Measurements from ENCODE around the gene EMCN.
"Not testable (repeated sequence)": the region's sequence is repeated elsewhere in the genome, so short reads cannot be mapped to it uniquely, and the experiment has no call there.

EMCN gene, protein sequence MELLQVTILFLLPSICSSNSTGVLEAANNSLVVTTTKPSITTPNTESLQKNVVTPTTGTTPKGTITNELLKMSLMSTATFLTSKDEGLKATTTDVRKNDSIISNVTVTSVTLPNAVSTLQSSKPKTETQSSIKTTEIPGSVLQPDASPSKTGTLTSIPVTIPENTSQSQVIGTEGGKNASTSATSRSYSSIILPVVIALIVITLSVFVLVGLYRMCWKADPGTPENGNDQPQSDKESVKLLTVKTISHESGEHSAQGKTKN

DNA sequence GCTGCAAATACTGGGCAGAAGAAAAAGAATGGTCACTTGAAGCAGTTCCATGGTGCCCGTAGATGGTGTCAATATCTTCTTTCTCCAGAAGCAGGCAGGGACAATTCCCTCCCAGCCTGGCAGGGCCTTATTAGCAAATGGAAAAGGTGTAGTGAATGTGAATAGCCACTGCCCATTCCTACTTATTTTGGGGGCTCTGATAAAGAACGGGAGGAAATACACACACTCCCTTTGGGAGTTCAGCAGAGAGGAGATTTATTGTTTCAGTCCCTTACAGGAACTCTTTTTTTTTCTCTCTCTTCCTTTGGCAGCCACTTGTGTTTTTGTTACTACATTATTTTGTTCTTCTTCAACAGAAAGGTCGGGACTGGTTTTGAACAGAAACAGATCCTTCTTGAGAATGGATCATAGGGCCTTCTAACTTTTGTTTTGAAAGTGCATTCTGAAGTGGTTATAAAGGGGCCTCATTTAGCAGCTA is at the start of gene EMCN:
Gene EMCN, minus strand, starts transcription at position 159 of the 478 bp plus-strand sequence. Its CDS starts 108 bp downstream, at position 51.
- FAIRE-seq = no peak

DNA sequence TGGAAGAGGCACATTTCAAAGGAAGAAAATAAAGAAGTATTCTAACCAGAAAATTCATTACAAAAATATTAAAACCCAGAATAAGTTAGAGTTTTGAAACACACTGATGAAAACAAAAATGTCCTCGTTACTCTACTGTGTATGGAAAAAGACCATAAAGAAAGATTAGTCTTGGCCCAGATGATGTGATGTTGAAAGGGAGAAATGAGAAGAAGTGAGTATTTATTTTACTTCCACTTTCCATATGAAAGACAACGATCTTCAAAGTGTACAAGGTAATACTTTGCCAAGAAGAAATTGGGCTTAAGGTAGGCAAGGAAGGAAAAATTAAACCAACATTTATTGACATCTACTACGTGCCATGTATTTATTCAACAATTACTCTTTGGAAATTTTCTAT is 48.6 kb upstream of the EMCN start:
- FAIRE-seq = no peak

DNA sequence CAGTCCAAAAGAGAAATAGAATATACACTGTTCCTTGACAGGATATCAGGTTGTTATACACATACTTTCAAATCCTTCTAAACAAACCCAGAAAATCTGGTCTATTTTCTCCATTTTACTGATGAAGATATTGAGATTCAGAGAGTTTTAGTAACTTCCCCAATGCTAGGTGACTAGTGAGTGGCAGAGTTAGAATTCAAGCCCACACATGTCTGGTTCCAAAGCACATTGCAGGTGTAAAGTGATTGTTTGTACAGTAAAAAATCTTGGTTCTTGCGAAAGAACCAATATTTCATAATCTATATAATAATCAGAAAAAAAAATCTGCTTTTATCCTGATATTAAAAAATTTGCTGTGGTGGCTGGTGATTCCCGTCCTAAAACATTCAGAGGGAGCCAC is 39.5 kb upstream of the EMCN start:
- FAIRE-seq = no peak

GRCh38 chr4:100555611-100556337 is 38.0 kb upstream of the EMCN start:
- no peak for FAIRE-seq

DNA sequence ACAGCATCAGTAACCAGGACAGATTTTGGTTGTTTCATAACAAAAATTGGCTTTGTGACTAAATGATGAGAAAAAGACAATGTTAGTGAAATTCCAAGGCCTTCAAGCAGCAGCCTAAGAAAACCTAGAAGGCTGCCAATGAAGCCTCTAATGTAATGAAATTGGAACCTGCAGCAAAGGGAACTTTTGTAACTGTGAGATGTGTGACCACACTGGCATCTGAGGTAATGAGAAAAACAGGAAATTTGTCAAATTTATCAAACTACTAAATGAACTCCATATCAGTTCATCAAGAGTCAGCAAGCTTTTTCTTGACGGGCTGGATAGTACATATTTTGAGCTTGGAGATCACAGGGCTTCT is 30.4 kb upstream of the EMCN start:
- FAIRE-seq = no peak

DNA sequence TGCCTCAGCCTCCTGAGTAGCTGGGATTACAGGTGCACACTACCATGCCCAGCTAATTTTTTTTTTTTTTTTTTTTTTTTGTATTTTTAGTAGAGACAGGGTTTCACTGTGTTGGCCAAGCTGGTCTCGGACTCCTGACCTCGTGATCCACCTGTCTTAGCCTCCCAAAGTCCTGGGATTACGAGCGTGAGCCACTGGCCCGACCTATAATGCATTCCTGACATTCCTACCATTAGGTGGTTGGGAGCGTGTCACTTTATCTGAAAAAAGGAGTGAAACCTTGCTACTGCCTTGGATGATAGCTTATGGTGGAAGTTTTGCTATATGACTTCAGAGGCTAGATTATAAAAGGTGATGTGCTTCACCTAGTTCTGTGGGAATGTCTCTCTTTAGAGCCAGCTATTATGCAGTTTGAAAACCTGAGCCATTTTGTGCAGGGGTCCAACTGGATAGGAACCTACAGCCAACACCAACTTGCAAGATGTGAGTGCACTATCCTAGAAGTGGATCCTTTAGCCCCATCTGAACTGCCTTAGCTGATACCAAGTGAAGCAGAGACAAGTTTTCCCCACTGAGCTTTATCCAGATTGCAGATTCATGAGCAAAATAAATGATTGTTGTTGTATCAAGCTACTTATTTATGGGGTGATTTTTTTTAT is 29.8 kb upstream of the EMCN start:
- no peak for FAIRE-seq

DNA sequence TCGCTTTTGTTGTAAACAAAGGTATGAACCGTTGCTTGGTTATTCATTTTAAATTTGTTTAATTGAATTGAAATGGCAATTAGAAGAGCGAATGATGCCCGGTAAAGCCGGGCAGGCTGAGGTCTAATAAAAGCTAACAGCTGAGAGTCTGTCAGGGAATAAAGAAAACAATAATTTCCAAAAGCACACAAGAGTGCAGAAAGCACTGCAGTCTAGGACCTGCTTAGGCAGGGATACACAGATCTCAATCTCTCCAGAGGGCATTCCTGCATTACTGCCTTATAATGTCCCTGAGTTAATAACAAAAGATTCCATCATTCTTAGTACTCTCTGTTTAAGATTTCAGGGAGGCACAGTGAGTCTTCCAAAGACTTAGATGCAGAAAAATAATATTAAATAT is 27.6 kb upstream of the EMCN start:
- FAIRE-seq = no peak

- FAIRE-seq = no peak
Measured at GRCh38 chr4:100540131-100540530, 22.3 kb upstream of the EMCN start.

DNA sequence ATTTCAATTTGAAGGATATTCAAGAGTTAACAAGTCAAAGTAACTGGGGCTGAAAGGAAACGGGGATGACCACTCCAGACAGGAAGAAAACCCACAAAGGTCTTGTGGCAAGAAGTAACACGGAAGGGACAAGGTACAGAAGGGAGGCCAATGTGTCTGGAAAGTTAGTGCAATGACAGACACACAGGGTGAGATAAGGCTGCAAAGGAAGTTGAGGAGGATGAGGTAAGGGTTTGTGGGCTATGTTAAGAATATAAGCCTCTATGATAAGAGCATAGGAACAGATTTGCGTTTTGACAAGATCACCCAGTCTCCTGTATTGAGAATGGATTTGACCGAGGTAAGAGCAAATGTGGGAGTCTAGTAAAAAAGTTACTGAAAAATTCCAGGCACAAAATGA is 21.9 kb upstream of the EMCN start:
- no peak for FAIRE-seq

GRCh38 chr4:100533741-100534140 is 15.9 kb upstream of the EMCN start:
- no peak for FAIRE-seq

- FAIRE-seq = not testable (repeated sequence)
Measured at GRCh38 chr4:100530161-100530560, 12.3 kb upstream of the EMCN start.

DNA sequence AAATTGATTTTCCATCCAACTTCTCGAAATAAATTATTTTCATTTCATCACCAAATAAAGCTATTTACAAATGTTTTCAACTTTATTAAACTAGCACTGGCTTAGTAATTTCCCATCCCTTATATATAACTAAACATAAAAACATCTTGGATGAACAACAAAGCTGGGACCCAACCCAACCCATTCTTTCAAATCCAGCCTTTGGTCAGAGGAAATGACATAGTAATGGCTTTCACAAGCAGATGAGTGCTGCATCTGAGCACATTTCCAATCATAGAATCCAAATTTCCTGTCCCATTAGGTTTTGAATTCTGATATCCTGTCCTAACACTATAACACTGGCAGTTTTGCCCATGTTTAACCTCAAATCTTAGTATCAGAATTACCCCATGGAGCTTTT is 7.9 kb upstream of the EMCN start:
- no peak for FAIRE-seq

DNA sequence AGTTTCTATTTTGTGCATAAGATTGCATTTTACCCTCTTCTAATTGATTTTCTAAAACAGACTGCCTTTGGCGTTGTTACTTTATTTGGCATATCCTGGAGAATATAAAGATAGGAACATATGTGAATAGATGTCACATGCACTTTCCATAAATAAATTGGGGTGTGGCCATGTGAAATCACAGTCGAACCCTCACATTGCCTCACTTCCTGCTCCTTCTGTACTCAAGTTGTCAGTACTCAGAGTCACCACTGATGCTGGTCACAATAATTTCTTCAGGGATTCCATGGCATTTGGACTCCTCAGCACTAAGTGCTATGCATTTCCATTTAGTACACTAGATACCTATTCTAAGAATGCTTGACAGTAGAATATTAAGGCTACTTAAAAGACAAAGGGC is 1.4 kb upstream of the EMCN start:
- FAIRE-seq = no peak

DNA sequence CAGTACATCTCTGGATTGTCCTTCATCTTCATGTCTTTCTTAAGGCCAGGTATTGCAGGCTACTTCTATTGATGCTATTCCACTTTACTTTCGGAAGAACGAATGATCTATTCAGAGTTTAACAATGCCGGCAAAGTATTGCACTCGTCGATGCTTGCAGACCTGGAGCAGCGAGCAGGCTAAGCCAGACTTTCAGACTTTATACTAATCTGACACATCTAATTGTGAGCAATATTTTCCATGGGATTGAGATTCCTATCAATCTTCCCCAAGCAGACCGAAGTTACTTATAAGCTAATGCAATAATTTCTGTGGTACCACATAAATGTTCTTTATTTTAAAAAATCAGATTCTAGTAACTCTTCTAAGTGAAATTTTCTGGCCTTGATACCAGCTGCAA is 1.6 kb downstream of the EMCN start:
- no peak for FAIRE-seq

DNA sequence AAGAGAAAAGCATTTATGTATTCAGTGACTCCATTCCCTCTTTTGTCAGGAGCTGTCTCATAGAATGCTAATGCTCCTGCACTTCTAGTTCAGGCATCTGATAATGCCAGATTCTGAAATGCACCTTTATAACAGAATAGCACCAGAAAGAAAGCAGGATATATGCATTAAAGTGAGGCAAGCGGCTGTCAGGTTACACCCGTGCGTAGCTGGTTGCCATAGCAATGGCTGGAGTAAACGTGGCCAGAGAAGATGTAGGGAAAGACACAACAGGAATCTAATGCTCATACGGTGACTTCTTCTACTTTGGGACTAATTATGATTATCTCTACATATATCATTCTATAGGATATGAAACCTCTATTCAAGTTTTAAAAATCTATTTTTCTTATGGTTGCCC is 5.9 kb downstream of the EMCN start:
- no peak for FAIRE-seq

DNA sequence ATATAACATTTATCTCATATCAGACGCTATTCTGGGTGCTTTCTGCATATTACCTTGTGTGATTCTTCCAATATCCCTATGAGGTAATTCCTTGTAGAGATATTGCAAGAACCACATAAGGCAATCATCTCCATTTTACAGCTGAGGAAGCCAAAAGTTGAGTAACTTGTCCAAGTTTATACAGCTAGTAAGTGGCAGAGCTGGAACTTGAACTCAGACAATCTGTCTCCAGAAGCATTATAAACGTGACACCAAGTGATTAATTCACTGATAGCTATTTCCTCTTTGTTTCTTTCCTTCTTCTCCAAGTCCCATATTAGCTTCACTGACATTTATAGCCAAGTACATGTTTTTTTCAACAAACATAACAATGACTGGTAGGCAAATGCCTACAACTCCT is 7.3 kb downstream of the EMCN start:
- FAIRE-seq = no peak

- no peak for FAIRE-seq
Measured at GRCh38 chr4:100509386-100509785, 8.4 kb downstream of the EMCN start.

GRCh38 chr4:100508691-100509090 is 9.1 kb downstream of the EMCN start:
- FAIRE-seq = no peak

- no peak for FAIRE-seq
Measured at GRCh38 chr4:100504086-100504874, 13.5 kb downstream of the EMCN start.

DNA sequence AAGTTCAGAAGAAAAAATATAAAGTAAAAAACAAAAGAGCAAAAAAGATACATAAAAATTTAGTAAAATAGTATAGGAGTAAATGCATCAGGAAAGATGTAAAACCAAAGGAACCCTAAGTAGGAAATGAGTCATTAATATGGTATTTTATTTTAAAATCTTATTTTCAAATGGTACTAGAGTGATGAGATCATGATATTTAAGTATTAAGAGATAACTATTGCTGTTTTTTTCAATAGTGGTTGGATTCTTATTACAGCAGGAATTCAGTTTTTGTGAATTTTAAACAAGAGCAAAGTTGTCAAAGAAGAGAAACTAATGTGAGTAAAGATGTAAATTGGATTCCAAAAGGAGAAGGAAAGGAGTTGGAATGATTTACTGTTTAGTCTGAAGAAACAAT is 20.0 kb downstream of the EMCN start:
- FAIRE-seq = no peak

GRCh38 chr4:100495074-100495473 is 22.7 kb downstream of the EMCN start:
- no peak for FAIRE-seq

- no peak for FAIRE-seq
Measured at GRCh38 chr4:100494166-100494565, 23.7 kb downstream of the EMCN start.

DNA sequence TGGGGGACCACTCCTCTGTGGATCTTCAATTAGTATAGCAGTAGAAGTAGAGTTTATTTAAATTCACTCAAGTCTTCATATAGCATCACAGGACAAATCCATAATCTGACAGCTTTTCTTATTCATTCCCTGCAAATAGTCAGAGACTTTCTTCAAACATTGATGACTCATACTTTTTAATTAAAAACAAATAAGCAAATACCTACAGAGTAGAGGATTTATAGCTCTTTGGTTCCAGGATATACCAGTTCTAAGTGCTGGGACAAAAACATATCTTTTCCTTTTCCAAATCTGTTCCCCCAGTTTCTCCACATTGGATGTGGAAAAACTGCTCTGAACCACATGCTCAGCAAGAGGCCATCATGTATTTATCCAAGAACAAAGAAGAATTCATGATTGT is 24.1 kb downstream of the EMCN start:
- FAIRE-seq = no peak

All from G401.6 (cell line).